Globus pallidus (tissue), 1 donor: ENCODE results near the gene TMEM14C.

ENCODE experiments used
- DNase-seq: peaks from one replicate; pipeline ENCODE4 v3.0.0-alpha.2; 2015; ENCODE audit warnings: low spot score

Gene TMEM14C

GRCh38 chr6:10722820-10723566 is at the start of gene TMEM14C:
Gene TMEM14C, plus strand, starts transcription at chr6:10723070. Its CDS starts 1,544 bp downstream, at chr6:10724614.
- DNase-seq = peak; percentile 95

GRCh38 chr6:10676403-10676802 is 46.5 kb upstream of the TMEM14C start:
- DNase-seq = no peak

GRCh38 chr6:10678456-10678855 is 44.4 kb upstream of the TMEM14C start:
- no peak for DNase-seq

- no peak for DNase-seq
Observed at GRCh38 chr6:10681795-10682194, 41.1 kb upstream of the TMEM14C start.

GRCh38 chr6:10682355-10682988 is 40.4 kb upstream of the TMEM14C start:
- no peak for DNase-seq

GRCh38 chr6:10684618-10685017 is 38.3 kb upstream of the TMEM14C start:
- no peak for DNase-seq

- no peak for DNase-seq
Observed at GRCh38 chr6:10685092-10685915, 37.6 kb upstream of the TMEM14C start.

- DNase-seq = no peak
Observed at GRCh38 chr6:10686901-10687300, 36.0 kb upstream of the TMEM14C start.

- no peak for DNase-seq
Observed at GRCh38 chr6:10687582-10687981, 35.3 kb upstream of the TMEM14C start.

GRCh38 chr6:10690651-10691445 is 32.0 kb upstream of the TMEM14C start:
- DNase-seq = no peak

GRCh38 chr6:10692965-10693538 is 29.8 kb upstream of the TMEM14C start:
- no peak for DNase-seq

- DNase-seq = peak; percentile 95
Observed at GRCh38 chr6:10694302-10695085, 28.4 kb upstream of the TMEM14C start, which contains the start of the genes C6orf52 and PAK1IP1. Gene C6orf52, minus strand, starts transcription at chr6:10694616. Its CDS starts 7,066 bp downstream, at chr6:10687550. Gene PAK1IP1, plus strand, starts transcription at chr6:10694972. Its CDS starts 14 bp downstream, at chr6:10694986.

- no peak for DNase-seq
Observed at GRCh38 chr6:10695086-10695657, 27.7 kb upstream of the TMEM14C start.

GRCh38 chr6:10696655-10697054 is 26.2 kb upstream of the TMEM14C start:
- no peak for DNase-seq

- no peak for DNase-seq
Observed at GRCh38 chr6:10713962-10714361, 8.9 kb upstream of the TMEM14C start.

- no peak for DNase-seq
Observed at GRCh38 chr6:10719296-10719963, 3.4 kb upstream of the TMEM14C start.

GRCh38 chr6:10719964-10720264 is 3.0 kb upstream of the TMEM14C start:
- DNase-seq = no peak

GRCh38 chr6:10720265-10720959 is 2.5 kb upstream of the TMEM14C start:
- no peak for DNase-seq
